GM12874 (cell line): ENCODE measurements around the gene RFTN1.

Experiments used
- TF ChIP-seq, protein P1 (sequence below): IDR thresholded peaks from 2 replicates; pipeline ENCODE4 v1.5.1; 2011; ENCODE audit warnings: low read depth, mild to moderate bottlenecking, control low read depth, low read length, moderate library complexity; ENCODE audit not compliant: insufficient read depth

The RFTN1 gene

DNA sequence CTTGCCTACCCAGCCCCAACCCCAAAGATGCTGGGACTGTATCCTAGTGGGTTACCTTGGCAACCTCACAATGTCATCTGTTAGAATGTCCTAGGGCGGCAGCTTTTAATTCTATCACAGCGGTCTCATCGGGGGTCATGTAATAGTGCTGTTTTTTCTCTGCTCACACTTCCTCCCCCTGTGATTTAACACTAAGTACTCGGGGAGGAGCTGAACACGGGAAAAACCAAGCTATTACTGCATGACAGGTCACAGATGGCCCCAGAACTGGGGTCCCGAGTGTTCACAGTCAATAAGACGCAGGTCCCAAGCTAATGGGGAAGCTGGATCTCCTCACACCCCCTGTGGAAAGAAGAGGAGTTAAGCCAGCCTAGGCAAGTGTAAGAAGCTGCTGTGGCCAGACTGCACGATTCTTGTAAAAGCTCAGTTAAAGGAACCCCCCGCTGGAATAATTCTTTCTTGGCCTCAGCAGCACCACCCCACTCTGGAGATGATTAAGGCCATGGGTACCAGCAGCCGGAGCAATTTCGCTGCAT, 2.5 kb upstream of the RFTN1 start:
- TF ChIP-seq, protein P1, sequence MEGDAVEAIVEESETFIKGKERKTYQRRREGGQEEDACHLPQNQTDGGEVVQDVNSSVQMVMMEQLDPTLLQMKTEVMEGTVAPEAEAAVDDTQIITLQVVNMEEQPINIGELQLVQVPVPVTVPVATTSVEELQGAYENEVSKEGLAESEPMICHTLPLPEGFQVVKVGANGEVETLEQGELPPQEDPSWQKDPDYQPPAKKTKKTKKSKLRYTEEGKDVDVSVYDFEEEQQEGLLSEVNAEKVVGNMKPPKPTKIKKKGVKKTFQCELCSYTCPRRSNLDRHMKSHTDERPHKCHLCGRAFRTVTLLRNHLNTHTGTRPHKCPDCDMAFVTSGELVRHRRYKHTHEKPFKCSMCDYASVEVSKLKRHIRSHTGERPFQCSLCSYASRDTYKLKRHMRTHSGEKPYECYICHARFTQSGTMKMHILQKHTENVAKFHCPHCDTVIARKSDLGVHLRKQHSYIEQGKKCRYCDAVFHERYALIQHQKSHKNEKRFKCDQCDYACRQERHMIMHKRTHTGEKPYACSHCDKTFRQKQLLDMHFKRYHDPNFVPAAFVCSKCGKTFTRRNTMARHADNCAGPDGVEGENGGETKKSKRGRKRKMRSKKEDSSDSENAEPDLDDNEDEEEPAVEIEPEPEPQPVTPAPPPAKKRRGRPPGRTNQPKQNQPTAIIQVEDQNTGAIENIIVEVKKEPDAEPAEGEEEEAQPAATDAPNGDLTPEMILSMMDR: no peak

DNA sequence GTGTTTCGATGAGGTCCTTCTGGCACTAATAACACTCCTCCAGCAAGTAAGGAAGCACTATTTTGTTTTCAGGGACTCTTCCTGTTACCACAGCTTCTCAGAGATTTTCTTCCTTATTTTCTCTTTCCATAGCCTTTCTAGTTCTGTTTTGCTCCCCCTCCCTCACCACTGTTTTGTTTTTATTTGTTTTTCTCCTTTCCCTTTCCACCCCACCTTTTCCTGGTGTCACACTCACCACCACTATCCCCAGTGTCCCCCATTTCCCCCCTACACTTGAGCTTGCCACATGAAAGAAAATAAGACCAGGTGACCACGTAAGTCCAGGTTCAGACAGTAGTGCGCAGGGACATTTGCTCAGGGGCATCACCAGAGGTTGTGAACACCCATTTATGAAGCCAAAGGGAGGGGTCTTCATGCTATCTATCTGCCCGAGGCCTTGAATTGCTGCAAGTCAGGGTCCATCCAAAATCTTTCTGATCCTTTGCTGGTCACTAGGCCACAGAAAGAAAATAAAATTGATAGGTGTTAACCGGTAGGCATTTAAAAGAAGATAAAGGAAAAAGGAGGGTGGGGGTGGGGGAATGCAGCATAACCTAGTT, 1.4 kb upstream of the RFTN1 start:
- TF ChIP-seq, protein P1: no peak

- TF ChIP-seq, protein P1: no peak
Observed at GRCh38 chr3:16514021-16514700, 662 bp upstream of the RFTN1 start.

DNA sequence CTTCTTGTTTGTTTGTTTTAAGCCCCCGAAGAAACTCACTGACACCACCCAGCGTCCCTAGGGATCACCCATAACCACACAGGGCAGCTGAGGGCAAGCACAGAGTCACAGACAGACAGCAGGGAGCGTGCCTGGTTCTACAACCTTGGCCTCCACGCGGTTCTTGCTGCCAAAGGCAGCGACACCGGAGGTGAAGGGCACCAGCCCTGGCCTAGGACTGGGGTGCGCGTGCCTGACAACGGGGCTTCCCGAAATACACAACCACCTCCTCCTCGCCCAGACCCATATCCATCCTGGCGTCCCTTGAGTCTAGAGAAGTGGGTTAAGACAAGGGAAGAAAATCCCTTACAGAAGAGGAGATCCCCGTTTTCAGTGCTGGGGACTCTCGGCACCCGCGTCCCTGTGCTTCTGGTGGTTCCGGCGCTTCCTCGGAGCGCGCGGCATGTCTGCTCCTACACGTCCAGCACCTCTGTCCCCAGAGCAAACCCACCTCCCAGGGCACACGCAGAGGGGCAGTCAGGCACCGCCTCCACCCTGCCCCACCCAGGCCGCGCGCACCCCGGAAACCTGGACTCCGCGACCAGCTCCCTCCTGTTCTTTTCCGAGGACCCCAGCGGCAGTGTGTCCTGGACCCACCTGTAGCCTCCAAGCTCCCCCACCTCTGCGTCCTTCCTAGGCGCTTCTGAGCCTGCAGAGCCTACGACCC, 911 bp downstream of the RFTN1 start:
- TF ChIP-seq, protein P1: no peak

GRCh38 chr3:16511681-16512434, 1.6 kb downstream of the RFTN1 start:
- TF ChIP-seq, protein P1: no peak

- TF ChIP-seq, protein P1: no peak
Observed at GRCh38 chr3:16510620-16511319, 2.7 kb downstream of the RFTN1 start.
